ENCODE results near the gene SH3PXD2B.
"Not testable (repeated sequence)": the region's sequence is repeated elsewhere in the genome, so short reads cannot be mapped to it uniquely, and the experiment has no call there.

SH3PXD2B gene

DNA sequence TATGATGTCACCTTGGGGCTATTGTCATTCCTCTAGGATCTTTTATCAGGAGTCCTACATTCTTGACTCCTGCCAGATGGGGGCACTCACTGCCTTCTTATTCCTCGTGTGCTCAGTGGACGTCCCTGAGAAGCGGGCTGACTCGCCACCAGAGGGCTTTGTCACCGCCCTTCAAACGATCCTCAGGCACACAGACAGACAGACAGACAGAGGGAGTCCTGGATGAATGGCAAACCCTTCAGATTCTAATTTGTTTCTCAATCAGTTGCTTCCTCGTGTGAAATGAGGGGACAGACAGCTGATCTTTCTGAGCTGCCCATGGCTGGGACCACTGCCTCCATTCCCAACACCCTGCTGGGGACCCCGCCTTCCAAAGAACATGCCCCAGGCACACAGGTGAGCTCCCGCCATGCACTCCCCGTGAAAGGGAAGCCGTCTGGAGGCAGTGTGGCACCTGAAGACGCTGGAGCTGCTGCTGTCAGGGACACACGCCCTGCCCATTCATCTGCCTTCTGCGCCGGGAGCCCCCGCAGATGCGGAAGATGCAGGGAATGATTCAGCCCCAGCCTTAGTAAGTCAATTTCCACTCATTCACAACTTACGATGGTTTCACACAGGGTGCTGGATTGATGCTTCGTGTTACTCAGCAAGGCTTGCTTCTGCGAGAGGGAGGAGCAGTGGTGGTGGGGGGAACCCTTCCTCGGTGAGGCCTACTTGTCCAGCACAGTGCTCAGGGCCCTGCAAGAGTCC lies 24.9 kb upstream of the SH3PXD2B start:
- no peak overlapping the region for H3K4me3 ChIP-seq (ENCODE audit: low read depth, low read length)
- TF ChIP-seq, protein P1, sequence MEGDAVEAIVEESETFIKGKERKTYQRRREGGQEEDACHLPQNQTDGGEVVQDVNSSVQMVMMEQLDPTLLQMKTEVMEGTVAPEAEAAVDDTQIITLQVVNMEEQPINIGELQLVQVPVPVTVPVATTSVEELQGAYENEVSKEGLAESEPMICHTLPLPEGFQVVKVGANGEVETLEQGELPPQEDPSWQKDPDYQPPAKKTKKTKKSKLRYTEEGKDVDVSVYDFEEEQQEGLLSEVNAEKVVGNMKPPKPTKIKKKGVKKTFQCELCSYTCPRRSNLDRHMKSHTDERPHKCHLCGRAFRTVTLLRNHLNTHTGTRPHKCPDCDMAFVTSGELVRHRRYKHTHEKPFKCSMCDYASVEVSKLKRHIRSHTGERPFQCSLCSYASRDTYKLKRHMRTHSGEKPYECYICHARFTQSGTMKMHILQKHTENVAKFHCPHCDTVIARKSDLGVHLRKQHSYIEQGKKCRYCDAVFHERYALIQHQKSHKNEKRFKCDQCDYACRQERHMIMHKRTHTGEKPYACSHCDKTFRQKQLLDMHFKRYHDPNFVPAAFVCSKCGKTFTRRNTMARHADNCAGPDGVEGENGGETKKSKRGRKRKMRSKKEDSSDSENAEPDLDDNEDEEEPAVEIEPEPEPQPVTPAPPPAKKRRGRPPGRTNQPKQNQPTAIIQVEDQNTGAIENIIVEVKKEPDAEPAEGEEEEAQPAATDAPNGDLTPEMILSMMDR (IDR thresholded peaks at IDR 0.05; ENCODE audit: control insufficient read depth, extremely low read depth, insufficient read depth): peak; percentile 94

DNA sequence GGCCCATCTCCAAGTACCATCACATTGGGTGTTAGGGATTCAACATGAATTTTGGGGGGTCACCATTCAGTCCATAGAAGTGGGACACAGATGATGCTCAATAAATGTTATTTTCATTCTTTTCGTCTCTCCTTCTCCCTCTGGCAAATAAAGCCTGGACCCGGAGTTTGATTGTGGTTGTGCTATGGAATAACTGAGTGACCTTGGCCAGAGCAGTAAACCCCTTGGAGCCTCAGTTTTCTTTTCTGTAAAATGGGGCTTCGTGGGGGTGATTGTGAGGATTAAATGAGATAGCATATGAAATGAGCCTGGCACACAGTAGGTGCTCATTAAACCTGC lies 24.3 kb upstream of the SH3PXD2B start:
- not testable (repeated sequence) for H3K4me3 ChIP-seq (ENCODE audit: low read depth, low read length); DNase-seq (ENCODE audit: low read depth)

More for the DNA sequence above, 24.9 kb upstream of the SH3PXD2B start:
- DNase-seq (ENCODE audit: low read depth): peak; percentile 74

DNA sequence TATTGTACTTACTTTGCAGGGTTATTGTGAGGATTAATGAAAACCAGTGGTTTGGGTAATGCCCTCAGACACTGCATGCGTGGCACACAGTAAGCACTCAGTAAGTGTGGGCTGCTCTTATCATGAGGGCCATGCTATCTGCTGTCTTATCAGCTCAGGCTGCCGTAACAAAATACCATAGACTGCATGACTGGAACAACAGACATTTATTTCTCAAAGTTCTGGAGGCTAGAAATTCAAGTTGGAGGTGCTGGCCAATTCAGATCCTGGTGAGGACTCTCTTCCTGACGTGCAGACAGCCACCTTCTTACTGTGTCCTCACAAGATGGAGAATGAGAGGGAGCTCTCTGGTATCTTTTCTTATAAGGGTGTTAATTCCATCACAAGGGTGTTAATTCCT lies 23.9 kb upstream of the SH3PXD2B start:
- TF ChIP-seq, protein P1 (IDR thresholded peaks at IDR 0.05; ENCODE audit: control insufficient read depth, extremely low read depth, insufficient read depth): no peak
- no peak for DNase-seq (ENCODE audit: low read depth)

DNA sequence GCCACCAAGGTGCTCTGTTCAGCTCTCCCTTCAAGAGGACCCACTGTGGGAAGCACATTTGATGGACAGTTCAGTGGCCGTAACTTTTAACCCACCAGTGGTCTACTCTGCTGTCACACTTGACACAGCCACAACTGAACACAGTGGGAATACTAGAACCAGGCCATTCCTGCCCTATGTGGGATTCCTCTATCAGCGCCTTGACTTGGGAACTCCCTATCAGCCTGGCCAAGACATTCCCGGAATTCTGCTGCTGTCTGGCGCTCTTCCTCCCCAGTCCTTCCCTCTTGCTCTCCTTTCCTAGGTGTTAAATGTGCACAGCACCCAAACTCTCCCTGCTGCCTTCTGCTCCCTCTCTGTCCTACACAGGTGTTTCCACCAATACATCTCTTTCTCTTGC lies 23.1 kb upstream of the SH3PXD2B start:
- H3K4me3 ChIP-seq (ENCODE audit: low read depth, low read length): no peak overlapping the region
- TF ChIP-seq, protein P1 (IDR thresholded peaks at IDR 0.05; ENCODE audit: control insufficient read depth, extremely low read depth, insufficient read depth): no peak
- DNase-seq (ENCODE audit: low read depth): no peak

More for the DNA sequence above, 23.9 kb upstream of the SH3PXD2B start:
- no peak overlapping the region for H3K4me3 ChIP-seq (ENCODE audit: low read depth, low read length)

DNA sequence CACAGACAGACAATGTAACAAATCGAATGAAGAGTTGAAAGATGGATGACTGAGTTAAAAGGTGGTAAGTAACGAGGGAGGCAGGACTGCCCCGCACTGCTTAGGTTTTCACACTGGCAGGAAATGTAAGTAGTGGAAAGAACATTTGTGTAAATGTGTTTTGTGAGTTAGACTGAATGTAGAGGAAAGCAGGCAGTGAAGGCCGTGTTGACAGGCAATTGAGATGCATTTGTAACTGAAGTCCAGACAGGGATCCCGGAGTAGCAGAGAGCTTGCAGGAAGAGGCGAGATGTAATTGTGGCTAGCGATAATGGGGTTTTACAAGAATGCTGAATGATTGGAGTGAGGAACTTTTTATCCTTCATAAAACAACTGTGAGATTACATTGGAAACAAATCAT lies 20.0 kb upstream of the SH3PXD2B start:
- no peak overlapping the region for H3K4me3 ChIP-seq (ENCODE audit: low read depth, low read length)
- TF ChIP-seq, protein P1 (IDR thresholded peaks at IDR 0.05; ENCODE audit: control insufficient read depth, extremely low read depth, insufficient read depth): no peak
- no peak for DNase-seq (ENCODE audit: low read depth)

- no peak overlapping the region for H3K4me3 ChIP-seq (ENCODE audit: low read depth, low read length)
- TF ChIP-seq, protein P1 (IDR thresholded peaks at IDR 0.05; ENCODE audit: control insufficient read depth, extremely low read depth, insufficient read depth): no peak
These were observed 19.1 kb upstream of the SH3PXD2B start for GRCh38 chr5:172473427-172473826.

GRCh38 chr5:172469697-172470096 lies 15.4 kb upstream of the SH3PXD2B start:
- TF ChIP-seq, protein P1 (IDR thresholded peaks at IDR 0.05; ENCODE audit: control insufficient read depth, extremely low read depth, insufficient read depth): no peak
- DNase-seq (ENCODE audit: low read depth): no peak
- H3K4me3 ChIP-seq (ENCODE audit: low read depth, low read length): no peak overlapping the region

More at GRCh38 chr5:172473427-172473826, 19.1 kb upstream of the SH3PXD2B start:
- DNase-seq (ENCODE audit: low read depth): no peak
